PC-3 (cell line): ENCODE data around the gene GSG1L. TPM values are rescaled to one million over a fixed set of nuclear protein-coding genes. Genes with fewer than 3 reads are reported as not detected.

Experiments
- ATAC-seq: fragments of 200-7000 bp; cut with Tn5 transposase; 2 replicates; pipeline ENCODE4 v1.9.1; 2020; ENCODE audit warnings: mild to moderate bottlenecking, moderate library complexity
- BruUV-seq: library from RNA; stranded (reverse); fragments of 400-500 nt; replicated peaks from 2 replicates; lab custom pipeline; 2021; lab: Mats Ljungman, UMichigan
- CTCF ChIA-PET: fragments of 300-600 bp; sonication (Branson Sonifier 250); formaldehyde crosslinking; loops from one replicate; lab custom pipeline; 2022; ENCODE audit warnings: antibody characterized with exemption; lab: Charles Lee
- POLR2A ChIA-PET: fragments of 300-600 bp; sonication (Branson Sonifier 250); formaldehyde crosslinking; loops from one replicate; lab custom pipeline; 2022; ENCODE audit warnings: antibody characterized with exemption; ENCODE audit not compliant: unreplicated experiment; lab: Charles Lee
- DNase-seq: peaks from one replicate; pipeline ENCODE4 v3.0.0-alpha.2; 2015
- H2AFZ ChIP-seq: fragments of 300-600 bp; sonication (generic); 2 replicates; pipeline ENCODE4 v1.6.0; 2016; ENCODE audit warnings: antibody characterized with exemption, low read length
- H3F3A ChIP-seq: fragments of 300-600 bp; sonication (generic); one replicate; pipeline ENCODE4 v1.6.0; 2017; ENCODE audit warnings: antibody characterized with exemption, low read length, control low read depth, mild to moderate bottlenecking; ENCODE audit not compliant: unreplicated experiment
- H3K27ac ChIP-seq: fragments of 300-600 bp; sonication (generic); 2 replicates; pipeline ENCODE4 v1.5.1; 2016; ENCODE audit warnings: mild to moderate bottlenecking, low read length
- H3K27me3 ChIP-seq: fragments of 300-600 bp; sonication (generic); 2 replicates; pipeline ENCODE4 v1.6.1; 2016; ENCODE audit warnings: low read length, mixed read lengths
- H3K36me3 ChIP-seq: fragments of 300-600 bp; sonication (generic); 2 replicates; pipeline ENCODE4 v1.6.1; 2016; ENCODE audit warnings: low read depth, mixed run types, low read length, mixed read lengths
- H3K4me1 ChIP-seq: fragments of 300-600 bp; sonication (generic); 2 replicates; pipeline ENCODE4 v1.5.1; 2016; ENCODE audit warnings: low read length; ENCODE audit not compliant: insufficient read depth
- H3K4me2 ChIP-seq: fragments of 300-600 bp; sonication (generic); 2 replicates; pipeline ENCODE4 v1.6.0; 2016; ENCODE audit warnings: low read length
- H3K4me3 ChIP-seq: fragments of 300-600 bp; sonication (generic); 2 replicates; pipeline ENCODE4 v1.5.1; 2016; ENCODE audit warnings: mild to moderate bottlenecking, low read length, mixed read lengths
- H3K79me2 ChIP-seq: fragments of 300-600 bp; sonication (generic); 2 replicates; pipeline ENCODE4 v1.6.1; 2017; ENCODE audit warnings: low read length, mixed read lengths
- H3K9ac ChIP-seq: fragments of 300-600 bp; sonication (generic); 2 replicates; pipeline ENCODE4 v1.6.0; 2016; ENCODE audit warnings: mild to moderate bottlenecking, low read length
- H3K9me2 ChIP-seq: fragments of 300-600 bp; sonication (generic); replicated peaks from 2 replicates; pipeline ENCODE4 v1.6.1; 2016; ENCODE audit warnings: mixed run types, low read length, mixed read lengths
- H3K9me3 ChIP-seq: fragments of 300-600 bp; sonication (generic); 2 replicates; pipeline ENCODE4 v1.6.1; 2016; ENCODE audit warnings: low read length, mixed read lengths
- H4K20me1 ChIP-seq: fragments of 300-600 bp; sonication (generic); 2 replicates; pipeline ENCODE4 v1.6.1; 2016; ENCODE audit warnings: low read length, mixed read lengths
- CTCF ChIP-seq: fragments of 300-600 bp; sonication (generic); conservative IDR thresholded peaks from 2 replicates; pipeline ENCODE4 v1.5.1; 2017; ENCODE audit warnings: antibody characterized with exemption, low read depth, mild to moderate bottlenecking, low read length
- EZH2 ChIP-seq: fragments of 300-600 bp; sonication (generic); IDR thresholded peaks from one replicate; pipeline ENCODE4 v1.6.1; 2017; ENCODE audit warnings: antibody characterized with exemption, mild to moderate bottlenecking, low read length; ENCODE audit not compliant: unreplicated experiment
- EZH2phosphoT487 ChIP-seq: fragments of 300-600 bp; sonication (generic); IDR thresholded peaks from 2 replicates; pipeline ENCODE4 v1.6.1; 2018; ENCODE audit warnings: mild to moderate bottlenecking, antibody characterized with exemption, low read length, borderline replicate concordance
- intact Hi-C: fragments of 100-400 bp; cut with micrococcal nuclease; formaldehyde crosslinking; loops from 2 replicates; pipeline ENCODE4 v1.9.0; 2023
- total RNA-seq: library from RNA; depleted of rRNA; stranded (reverse); fragments of >200 nt; gene quantifications from 2 replicates; pipeline ENCODE4 v1.2.3, GENCODE V29; 2014

GSG1L gene
- total RNA-seq, 1 experiment from 2014 or later = not detected

GRCh38 chr16:27811881-27812280 lies 251.6 kb downstream of the GSG1L start:
- no TSS peak for BruUV-seq
- CTCF ChIA-PET = no interaction called here
- Histone ChIP-seq H3K9me3 (no peaks in the 10 kb centered on the region), H3F3A (no peaks in the 10 kb centered on the region), H3K79me2 (no peaks in the 10 kb centered on the region), H3K27me3 (peaks cover 15% of the 10 kb centered on the region; the same call in 1 of the 2 replicates), H3K36me3 (no peaks in the 10 kb centered on the region), H3K4me2 (no peak overlapping the region), H3K9me2 (no peaks in the 10 kb centered on the region), H3K9ac (no peak overlapping the region), H3K4me3 (no peak overlapping the region), H3K4me1 (no peaks in the 10 kb centered on the region), H3K27ac (no peak overlapping the region), H4K20me1 (no peaks in the 10 kb centered on the region), H2AFZ (no peak overlapping the region)
- POLR2A ChIA-PET = no interaction called here
- intact Hi-C loops = no loop called here
- DNase-seq (no peak), ATAC-seq (no peak)
- TF ChIP-seq CTCF (no peak), EZH2 (no peak), EZH2phosphoT487 (no peak)

DNA sequence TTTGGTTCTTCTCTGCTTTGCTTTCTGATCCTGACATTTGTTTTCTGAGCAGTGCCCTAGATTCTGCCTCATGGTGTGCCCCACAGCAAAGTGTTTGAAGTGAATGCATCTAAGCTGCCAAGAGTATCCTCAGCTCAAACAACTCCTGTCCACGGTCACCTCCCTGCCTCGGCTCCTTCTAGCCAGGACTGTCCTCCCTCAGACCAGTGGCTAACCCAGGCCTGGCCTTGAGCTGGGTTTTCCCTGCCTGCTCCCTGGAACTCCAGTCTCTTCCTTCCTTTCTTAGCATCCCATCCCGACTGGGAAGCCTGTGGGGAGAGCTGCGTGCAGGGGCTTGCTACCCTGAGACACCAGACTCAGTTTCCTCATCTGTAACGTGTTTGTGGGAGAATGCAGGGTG lies 256.5 kb downstream of the GSG1L start:
- no peak overlapping the region for H3K4me3 ChIP-seq

More for the DNA sequence above, 256.5 kb downstream of the GSG1L start:
- H3K9me3 ChIP-seq = no peaks in the 10 kb centered on the region
- ChIA-PET CTCF (no interaction called here), POLR2A (no interaction called here)
- no peak for DNase-seq
- no TSS peak for BruUV-seq
- TF ChIP-seq EZH2 (no peak), EZH2phosphoT487 (no peak), CTCF (no peak)
- intact Hi-C loops = no loop called here
- H3K36me3 ChIP-seq = no peaks in the 10 kb centered on the region
- no peak overlapping the region for H3K4me2 ChIP-seq
- H3K79me2 ChIP-seq = no peaks in the 10 kb centered on the region
- no peak overlapping the region for H3K9ac ChIP-seq
- H3F3A ChIP-seq = no peaks in the 10 kb centered on the region
- no peak overlapping the region for H3K27ac ChIP-seq
- H3K4me1 ChIP-seq = no peaks in the 10 kb centered on the region
- H3K27me3 ChIP-seq = 0 out of 2 replicates have a peak, but pooled peaks cover 15% of the 10 kb centered on the region
- no peak overlapping the region for H2AFZ ChIP-seq
- no peaks in the 10 kb centered on the region for H4K20me1 ChIP-seq
- H3K9me2 ChIP-seq = no peaks in the 10 kb centered on the region
- no peak for ATAC-seq
